HepG2 (cell line): Measurements from ENCODE around the gene SMIM22. TPM values are rescaled to one million over a fixed set of nuclear protein-coding genes. Genes with fewer than 3 reads are reported as not detected.

Experiments used
- ATAC-seq: fragments of 200-7000 bp; cut with Tn5 transposase; 3 replicates; pipeline ENCODE4 v1.9.1; 2020; ENCODE audit warnings: mild to moderate bottlenecking, moderate library complexity
- BruUV-seq: library from RNA; stranded (reverse); fragments of 400-500 nt; replicated peaks from 2 replicates; lab custom pipeline; 2021; lab: Mats Ljungman, UMichigan
- CTCF ChIA-PET: fragments of 300-600 bp; formaldehyde crosslinking; extraction: SDS; loops from one replicate; lab custom pipeline; 2021; ENCODE audit warnings: low total read pairs, inconsistent platforms, low intra/inter-chr PET ratio; lab: Yijun Ruan, JAX
- POLR2A ChIA-PET: fragments of 350-600 bp; sonication (Branson Sonifier 250); formaldehyde crosslinking; loops from one replicate; lab custom pipeline; 2020; ENCODE audit warnings: antibody characterized with exemption, inconsistent platforms; lab: Yijun Ruan, JAX
- DNase-seq: peaks from one replicate; pipeline ENCODE4 v3.0.0-alpha.2; 2015; ENCODE audit warnings: low spot score
- FAIRE-seq: peaks from 3 replicates; lab custom pipeline; 2011; peaks lifted over from hg19 to GRCh38; lab: Jason Lieb, UNC
- H2AFZ ChIP-seq: one replicate; pipeline ENCODE4 v1.6.1; 2011; ENCODE audit warnings: low read length, inconsistent platforms
- H3K27ac ChIP-seq: fragments of 300-600 bp; 3 replicates; pipeline ENCODE4 v1.8.0; 2011; ENCODE audit warnings: mixed run types, mild to moderate bottlenecking, mixed read lengths, low read length, inconsistent platforms; ENCODE audit not compliant: insufficient read depth; ENCODE audit errors: extremely low read length
- H3K27me3 ChIP-seq, 2 experiments: fragments of 200-600 bp in 1 of 2; 2 replicates in 1 of 2; 3 replicates in 1 of 2; pipeline versions ENCODE4 v1.6.0 to v1.8.0; 2011; ENCODE audit warnings: low read length in 2 of 2, mild to moderate bottlenecking in 2 of 2, moderate library complexity in 2 of 2, inconsistent platforms in 1 of 2; ENCODE audit not compliant: insufficient read depth in 2 of 2, control insufficient read depth in 1 of 2
- H3K36me3 ChIP-seq, 2 experiments: fragments of 200-600 bp in 1 of 2; replicated peaks in 1 of 2; 2 replicates in 1 of 2; 3 replicates in 1 of 2; pipeline versions ENCODE4 v1.5.1 to v1.8.0; 2011; ENCODE audit warnings: low read length in 2 of 2, inconsistent platforms in 1 of 2; ENCODE audit not compliant: insufficient read depth in 2 of 2, control insufficient read depth in 1 of 2
- H3K4me1 ChIP-seq: 2 replicates; pipeline ENCODE4 v1.5.1; 2012; ENCODE audit warnings: low read length, inconsistent platforms; ENCODE audit not compliant: insufficient read depth
- H3K4me2 ChIP-seq: 2 replicates; pipeline ENCODE4 v1.6.0; 2011; ENCODE audit warnings: low read depth, low read length, inconsistent platforms
- H3K4me3 ChIP-seq, 3 experiments: fragments of 200-600 bp in 1 of 3; sonication (generic), shearing (Covaris generic) in 1 of 3; replicated peaks in 1 of 3; 2 replicates each; pipeline ENCODE4 v1.5.1; 2011 to 2016; ENCODE audit warnings: low read length in 3 of 3, inconsistent platforms in 2 of 3, low read depth in 2 of 3, mild to moderate bottlenecking in 2 of 3, control low read depth in 1 of 3, mixed read lengths in 1 of 3; ENCODE audit not compliant: insufficient read depth in 1 of 3
- H3K79me2 ChIP-seq: one replicate; pipeline ENCODE4 v1.6.1; 2011; ENCODE audit warnings: low read length, inconsistent platforms; ENCODE audit not compliant: insufficient read depth
- H3K9ac ChIP-seq: 2 replicates; pipeline ENCODE4 v1.6.0; 2011; ENCODE audit warnings: mild to moderate bottlenecking, low read depth, low read length, inconsistent platforms; ENCODE audit not compliant: insufficient read depth
- H3K9me3 ChIP-seq: 2 replicates; pipeline ENCODE4 v1.5.1; 2012; ENCODE audit warnings: mild to moderate bottlenecking, low read length
- H4K20me1 ChIP-seq: 2 replicates; pipeline ENCODE4 v1.6.0; 2011; ENCODE audit warnings: inconsistent platforms, mild to moderate bottlenecking, low read length, moderate library complexity; ENCODE audit not compliant: insufficient read depth
- FOXK1 ChIP-seq: sonication (generic); formaldehyde crosslinking; IDR thresholded peaks from 2 replicates; pipeline ENCODE4 v1.4.0; 2020; ENCODE audit warnings: low read depth, missing genetic modification reagents, borderline replicate concordance
- ISX ChIP-seq: sonication (generic); formaldehyde crosslinking; conservative IDR thresholded peaks from 2 replicates; pipeline ENCODE4 v1.5.0; 2020; ENCODE audit warnings: missing genetic modification reagents
- MAF1 ChIP-seq: sonication (generic); formaldehyde crosslinking; IDR thresholded peaks from 2 replicates; pipeline ENCODE4 v1.5.0; 2020; ENCODE audit warnings: missing genetic modification reagents, borderline replicate concordance
- PAX8 ChIP-seq: sonication (generic); formaldehyde crosslinking; IDR thresholded peaks from 2 replicates; pipeline ENCODE4 v1.8.0; 2022; ENCODE audit warnings: mild to moderate bottlenecking, missing genetic modification reagents, borderline replicate concordance
- SMAD9 ChIP-seq: sonication (generic); formaldehyde crosslinking; IDR thresholded peaks from 2 replicates; pipeline ENCODE4 v1.5.1; 2020; ENCODE audit warnings: mild to moderate bottlenecking, missing genetic modification reagents
- ZBTB3 ChIP-seq: sonication (generic); formaldehyde crosslinking; IDR thresholded peaks from 2 replicates; pipeline ENCODE4 v1.4.0; 2020; ENCODE audit warnings: low read depth, mild to moderate bottlenecking, moderate library complexity, missing genetic modification reagents, borderline replicate concordance
- ZNF292 ChIP-seq: sonication (generic); formaldehyde crosslinking; IDR thresholded peaks from 2 replicates; pipeline ENCODE4 v1.8.1; 2022; ENCODE audit warnings: mild to moderate bottlenecking, low read depth, missing genetic modification reagents, borderline replicate concordance
- ZNF350 ChIP-seq: sonication (generic); formaldehyde crosslinking; IDR thresholded peaks from 2 replicates; pipeline ENCODE4 v1.4.0; 2020; ENCODE audit warnings: mild to moderate bottlenecking, low read depth, missing genetic modification reagents, borderline replicate concordance
- ZNF549 ChIP-seq: sonication (generic); formaldehyde crosslinking; IDR thresholded peaks from 2 replicates; pipeline ENCODE4 v1.5.0; 2020; ENCODE audit warnings: missing genetic modification reagents
- ZNF605 ChIP-seq: sonication (generic); formaldehyde crosslinking; IDR thresholded peaks from 2 replicates; pipeline ENCODE4 v1.8.0; 2022; ENCODE audit warnings: mild to moderate bottlenecking, missing genetic modification reagents
- WGBS: methylation state at CpG from one replicate; pipeline ENCODE4 v1.1.6; 2017; ENCODE audit warnings: low lambda C conversion rate; 5-methylcytosine and 5-hydroxymethylcytosine counted together
- in situ Hi-C: cut with HindIII; loops from 2 replicates; pipeline ENCODE4 v1.10.0; 2017; ENCODE audit warnings: low pct_unique_long_range_greater_than_20kb; ENCODE audit not compliant: extremely low pct_ligation_motif_present
- intact Hi-C: fragments of 100-400 bp; cut with micrococcal nuclease; formaldehyde crosslinking; loops from one replicate; pipeline ENCODE4 v1.10.0; 2022; ENCODE audit not compliant: unreplicated experiment
- polyA plus RNA-seq, 8 experiments: library from polyadenylated mRNA; depleted of rRNA in 3 of 8; stranded (reverse) in 7 of 8; unstranded in 1 of 8; fragments of >200 nt; fragmentation: Illumina TruSeq in 4 of 8; extraction: Trizol in 4 of 8; gene quantifications; 2 replicates each; pipeline versions ENCODE4 v1.2.1 to v1.2.3, GENCODE V29; 2011 to 2016; ENCODE audit warnings: low read depth in 4 of 8, missing spikeins in 1 of 8, mixed read lengths in 1 of 8; ENCODE audit not compliant: insufficient read depth in 1 of 8
- total RNA-seq, 5 experiments: library from RNA; depleted of rRNA; stranded (reverse); fragments of >200 nt; fragmentation: Illumina TruSeq; extraction: Trizol; gene quantifications; 2 replicates each; pipeline ENCODE4 v1.2.3, GENCODE V29; 2016; ENCODE audit warnings: low read depth in 1 of 5
- TF ChIP-seq, protein P1 (sequence below): sonication (generic); formaldehyde crosslinking; IDR thresholded peaks from 2 replicates; pipeline ENCODE4 v1.4.0; 2020; ENCODE audit warnings: mild to moderate bottlenecking, low read depth, missing genetic modification reagents
- TF ChIP-seq, protein P2 (sequence below), 2 experiments: sonication (generic) in 1 of 2; formaldehyde crosslinking in 1 of 2; IDR thresholded peaks; 2 replicates each; pipeline versions ENCODE4 v1.4.0 to v1.6.1; 2018 to 2020; ENCODE audit warnings: missing genetic modification reagents in 2 of 2, borderline replicate concordance in 1 of 2, low read depth in 1 of 2, mild to moderate bottlenecking in 1 of 2, missing biosample characterization in 1 of 2
- TF ChIP-seq, protein P3 (sequence below): sonication (generic); formaldehyde crosslinking; conservative IDR thresholded peaks from 2 replicates; pipeline ENCODE4 v1.8.0; 2022; ENCODE audit warnings: mild to moderate bottlenecking, moderate library complexity, missing genetic modification reagents

SMIM22 gene
- total and polyA plus RNA-seq, 2 of the 13 experiments (the other 11 are each of a cell fraction or from before 2014, with no cell fraction given) = not detected

DNA sequence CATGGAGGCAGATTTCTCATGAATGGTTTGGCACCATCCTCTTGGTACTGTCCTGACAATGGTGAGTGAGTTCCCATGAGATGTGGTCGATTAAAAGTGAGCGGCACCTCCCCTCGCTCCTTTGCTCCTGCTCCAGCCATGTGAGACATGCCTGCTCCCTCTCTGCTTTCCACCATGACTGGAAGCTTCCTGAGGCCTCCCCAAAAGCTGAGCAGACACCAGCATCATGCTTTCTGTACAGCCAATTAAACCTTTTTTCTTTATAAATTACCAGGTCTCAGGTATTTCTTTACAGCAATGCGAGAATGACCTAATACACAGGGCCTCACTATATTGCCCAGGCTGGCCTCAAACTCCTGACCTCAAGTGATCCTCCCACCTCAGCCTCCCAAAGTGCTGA lies 40.3 kb upstream of the SMIM22 start:
- intact Hi-C loops = no loop called here
- H3K4me2 ChIP-seq = no peak overlapping the region
- ChIA-PET CTCF (no interaction called here), POLR2A (no interaction called here)
- in situ Hi-C loops = no loop called here
- ATAC-seq (no peak), DNase-seq (no peak), FAIRE-seq (no peak)
- H2AFZ ChIP-seq = no peak overlapping the region
- 100% methylated on average over 4 of the region's 4 CpGs for WGBS
- H3K9me3 ChIP-seq = no peaks in the 10 kb centered on the region; the same call in 1 of the 2 replicates
- H4K20me1 ChIP-seq = no peaks in the 10 kb centered on the region
- H3K4me1 ChIP-seq = no peaks in the 10 kb centered on the region
- H3K36me3 ChIP-seq = peaks cover 22 to 61% of the 10 kb centered on the region in 2 experiments
- H3K27me3 ChIP-seq = no peaks in the 10 kb centered on the region
- BruUV-seq = no TSS peak
- H3K4me3 ChIP-seq = no peak overlapping the region
- H3K79me2 ChIP-seq = peaks cover 3% of the 10 kb centered on the region
- no peak overlapping the region for H3K27ac ChIP-seq
- no peak overlapping the region for H3K9ac ChIP-seq
- TF ChIP-seq ZNF605 (CRISPR knock-in tag) (no peak), ZNF292 (CRISPR knock-in tag) (no peak), SMAD9 (CRISPR knock-in tag) (no peak), ZNF350 (CRISPR knock-in tag) (no peak), MAF1 (no peak), ISX (CRISPR knock-in tag) (no peak), PAX8 (CRISPR knock-in tag) (no peak), ZBTB3 (CRISPR knock-in tag) (no peak), ZNF549 (CRISPR knock-in tag) (no peak), FOXK1 (CRISPR knock-in tag) (no peak)
- TF ChIP-seq, protein P1, sequence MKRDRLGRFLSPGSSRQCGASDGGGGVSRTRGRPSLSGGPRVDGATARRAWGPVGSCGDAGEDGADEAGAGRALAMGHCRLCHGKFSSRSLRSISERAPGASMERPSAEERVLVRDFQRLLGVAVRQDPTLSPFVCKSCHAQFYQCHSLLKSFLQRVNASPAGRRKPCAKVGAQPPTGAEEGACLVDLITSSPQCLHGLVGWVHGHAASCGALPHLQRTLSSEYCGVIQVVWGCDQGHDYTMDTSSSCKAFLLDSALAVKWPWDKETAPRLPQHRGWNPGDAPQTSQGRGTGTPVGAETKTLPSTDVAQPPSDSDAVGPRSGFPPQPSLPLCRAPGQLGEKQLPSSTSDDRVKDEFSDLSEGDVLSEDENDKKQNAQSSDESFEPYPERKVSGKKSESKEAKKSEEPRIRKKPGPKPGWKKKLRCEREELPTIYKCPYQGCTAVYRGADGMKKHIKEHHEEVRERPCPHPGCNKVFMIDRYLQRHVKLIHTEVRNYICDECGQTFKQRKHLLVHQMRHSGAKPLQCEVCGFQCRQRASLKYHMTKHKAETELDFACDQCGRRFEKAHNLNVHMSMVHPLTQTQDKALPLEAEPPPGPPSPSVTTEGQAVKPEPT (CRISPR knock-in tag) = no peak
- TF ChIP-seq, protein P2, sequence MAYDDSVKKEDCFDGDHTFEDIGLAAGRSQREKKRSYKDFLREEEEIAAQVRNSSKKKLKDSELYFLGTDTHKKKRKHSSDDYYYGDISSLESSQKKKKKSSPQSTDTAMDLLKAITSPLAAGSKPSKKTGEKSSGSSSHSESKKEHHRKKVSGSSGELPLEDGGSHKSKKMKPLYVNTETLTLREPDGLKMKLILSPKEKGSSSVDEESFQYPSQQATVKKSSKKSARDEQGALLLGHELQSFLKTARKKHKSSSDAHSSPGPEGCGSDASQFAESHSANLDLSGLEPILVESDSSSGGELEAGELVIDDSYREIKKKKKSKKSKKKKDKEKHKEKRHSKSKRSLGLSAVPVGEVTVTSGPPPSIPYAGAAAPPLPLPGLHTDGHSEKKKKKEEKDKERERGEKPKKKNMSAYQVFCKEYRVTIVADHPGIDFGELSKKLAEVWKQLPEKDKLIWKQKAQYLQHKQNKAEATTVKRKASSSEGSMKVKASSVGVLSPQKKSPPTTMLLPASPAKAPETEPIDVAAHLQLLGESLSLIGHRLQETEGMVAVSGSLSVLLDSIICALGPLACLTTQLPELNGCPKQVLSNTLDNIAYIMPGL (CRISPR knock-in tag; IDR thresholded peaks at IDR 0.05; ENCODE audit: borderline replicate concordance in 1 of 2, low read depth in 1 of 2) = no peak
- TF ChIP-seq, protein P3, sequence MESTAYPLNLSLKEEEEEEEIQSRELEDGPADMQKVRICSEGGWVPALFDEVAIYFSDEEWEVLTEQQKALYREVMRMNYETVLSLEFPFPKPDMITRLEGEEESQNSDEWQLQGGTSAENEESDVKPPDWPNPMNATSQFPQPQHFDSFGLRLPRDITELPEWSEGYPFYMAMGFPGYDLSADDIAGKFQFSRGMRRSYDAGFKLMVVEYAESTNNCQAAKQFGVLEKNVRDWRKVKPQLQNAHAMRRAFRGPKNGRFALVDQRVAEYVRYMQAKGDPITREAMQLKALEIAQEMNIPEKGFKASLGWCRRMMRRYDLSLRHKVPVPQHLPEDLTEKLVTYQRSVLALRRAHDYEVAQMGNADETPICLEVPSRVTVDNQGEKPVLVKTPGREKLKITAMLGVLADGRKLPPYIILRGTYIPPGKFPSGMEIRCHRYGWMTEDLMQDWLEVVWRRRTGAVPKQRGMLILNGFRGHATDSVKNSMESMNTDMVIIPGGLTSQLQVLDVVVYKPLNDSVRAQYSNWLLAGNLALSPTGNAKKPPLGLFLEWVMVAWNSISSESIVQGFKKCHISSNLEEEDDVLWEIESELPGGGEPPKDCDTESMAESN (CRISPR knock-in tag) = no peak
